HL-60 (cell line): ENCODE data around the gene LRRIQ3.

Experiments
- CTCF ChIP-seq: IDR thresholded peaks from one replicate; pipeline ENCODE4 v1.5.1; 2011; ENCODE audit warnings: low read length, control low read depth, inconsistent platforms; ENCODE audit not compliant: insufficient read depth
- GABPA ChIP-seq: IDR thresholded peaks from 2 replicates; pipeline ENCODE4 v1.6.1; 2012; ENCODE audit warnings: low read depth
- POLR2AphosphoS5 ChIP-seq: IDR thresholded peaks from 2 replicates; pipeline ENCODE4 v1.6.1; 2012; ENCODE audit warnings: low read depth
- REST ChIP-seq: IDR thresholded peaks from 2 replicates; pipeline ENCODE4 v1.6.1; 2012; ENCODE audit warnings: low read depth; ENCODE audit not compliant: insufficient replicate concordance

DNA sequence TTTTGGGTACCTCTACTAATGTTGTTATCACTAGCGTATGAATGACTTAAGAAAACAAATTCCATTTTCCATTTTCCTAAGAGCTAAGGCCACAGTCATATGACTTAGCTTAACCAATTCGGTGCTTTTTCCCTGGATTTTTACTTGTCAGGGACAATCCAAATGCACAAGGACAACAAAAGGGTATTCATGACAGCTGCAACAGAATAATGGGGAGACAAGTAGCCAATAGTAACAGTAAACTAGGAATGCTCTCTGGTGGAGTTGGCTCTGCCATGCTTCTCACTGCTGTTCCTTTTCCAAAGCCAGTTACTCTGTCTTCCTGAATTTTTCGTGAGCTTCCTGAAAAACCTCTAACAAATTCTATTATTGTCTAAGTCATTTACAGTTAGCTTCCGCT is 52.9 kb downstream of the LRRIQ3 start:
- TF ChIP-seq REST (no peak), CTCF (no peak), POLR2AphosphoS5 (no peak), GABPA (no peak)
